ENCODE measurements around the gene MLLT10.

MLLT10 gene

GRCh38 chr10:21501731-21502347 is 32.2 kb upstream of the MLLT10 start:
- no peak for DNase-seq (ENCODE audit: low spot score)

- no peak for DNase-seq (ENCODE audit: low spot score)
Observed at GRCh38 chr10:21502348-21502740, 31.7 kb upstream of the MLLT10 start.

- DNase-seq (ENCODE audit: low spot score) = no peak
Observed at GRCh38 chr10:21503542-21503941, 30.5 kb upstream of the MLLT10 start.

GRCh38 chr10:21505711-21506278 is 28.2 kb upstream of the MLLT10 start:
- DNase-seq (ENCODE audit: low spot score) = no peak

GRCh38 chr10:21506351-21506750 is 27.7 kb upstream of the MLLT10 start:
- DNase-seq (ENCODE audit: low spot score) = no peak

GRCh38 chr10:21507150-21507549 is 26.9 kb upstream of the MLLT10 start:
- DNase-seq (ENCODE audit: low spot score) = no peak

- DNase-seq (ENCODE audit: low spot score) = no peak
Observed at GRCh38 chr10:21508706-21509331, 25.2 kb upstream of the MLLT10 start.

GRCh38 chr10:21509341-21510240 is 24.4 kb upstream of the MLLT10 start:
- DNase-seq (ENCODE audit: low spot score) = no peak

GRCh38 chr10:21510241-21511094 is 23.6 kb upstream of the MLLT10 start:
- no peak for DNase-seq (ENCODE audit: low spot score)

GRCh38 chr10:21511095-21511570 is 22.9 kb upstream of the MLLT10 start:
- no peak for DNase-seq (ENCODE audit: low spot score)

GRCh38 chr10:21511946-21512572 is 22.0 kb upstream of the MLLT10 start:
- no peak for DNase-seq (ENCODE audit: low spot score)

GRCh38 chr10:21512573-21513404 is 21.2 kb upstream of the MLLT10 start:
- DNase-seq (ENCODE audit: low spot score) = no peak

- no peak for DNase-seq (ENCODE audit: low spot score)
Observed at GRCh38 chr10:21513405-21513788, 20.6 kb upstream of the MLLT10 start.

GRCh38 chr10:21514129-21514817 is 19.8 kb upstream of the MLLT10 start:
- no peak for DNase-seq (ENCODE audit: low spot score)

GRCh38 chr10:21514818-21515351 is 19.1 kb upstream of the MLLT10 start:
- DNase-seq (ENCODE audit: low spot score) = no peak

GRCh38 chr10:21515361-21516241 is 18.4 kb upstream of the MLLT10 start:
- no peak for DNase-seq (ENCODE audit: low spot score)

- no peak for DNase-seq (ENCODE audit: low spot score)
Observed at GRCh38 chr10:21516242-21517131, 17.5 kb upstream of the MLLT10 start.
